ENCODE data around the gene CA10. TPM values are rescaled to one million over a fixed set of nuclear protein-coding genes. Genes with fewer than 3 reads are reported as not detected.

The CA10 gene
- total RNA-seq, 4 donors from 2014 or later, result not detected

GRCh38 chr17:51803161-51803560 lies 355.4 kb downstream of the CA10 start:
- Histone ChIP-seq H3K9me3 (no peaks in the 10 kb centered on the region), H3K4me3 (no peak overlapping the region), H3K27ac (replicated peaks in 1 of 4) (no peak overlapping the region), H3K4me1 (no peaks in the 10 kb centered on the region), H3K36me3 (no peaks in the 10 kb centered on the region), H3K27me3 (no peaks in the 10 kb centered on the region)
- DNase-seq (ENCODE audit: extremely low spot score), result no peak
- WGBS, result 81% methylated on average over 4 of the region's 4 CpGs
- intact Hi-C loops (cut with DNase I), result no loop called here
- no peak for TF ChIP-seq POLR2AphosphoS5 (IDR thresholded peaks at IDR 0.05)
- TF ChIP-seq POLR2A (IDR thresholded peaks at IDR 0.05; ENCODE audit: low read depth), result no peak
- no peak for TF ChIP-seq CTCF (IDR thresholded peaks at IDR 0.05)
- no peak for TF ChIP-seq EP300 (IDR thresholded peaks at IDR 0.05)

- intact Hi-C loops (cut with DNase I), result no loop called here
- H3K36me3 ChIP-seq, result no peaks in the 10 kb centered on the region
- H3K27ac ChIP-seq (replicated peaks in 1 of 4), result no peak overlapping the region
- no peak overlapping the region for H3K4me3 ChIP-seq
- TF ChIP-seq EP300 (IDR thresholded peaks at IDR 0.05) (no peak), CTCF (IDR thresholded peaks at IDR 0.05) (no peak), POLR2A (IDR thresholded peaks at IDR 0.05; ENCODE audit: low read depth) (no peak)
- H3K4me1 ChIP-seq, result no peaks in the 10 kb centered on the region
- WGBS, result 73% methylated on average over 1 of the region's 1 CpG
- H3K27me3 ChIP-seq, result no peaks in the 10 kb centered on the region
- no peaks in the 10 kb centered on the region for H3K9me3 ChIP-seq
- no peak for DNase-seq (ENCODE audit: extremely low spot score)
These were observed 356.0 kb downstream of the CA10 start for GRCh38 chr17:51802544-51802943.

- Histone ChIP-seq H3K27me3 (no peaks in the 10 kb centered on the region), H3K9me3 (no peaks in the 10 kb centered on the region), H3K27ac (replicated peaks in 1 of 4) (no peak overlapping the region), H3K4me1 (no peaks in the 10 kb centered on the region), H3K36me3 (no peaks in the 10 kb centered on the region), H3K4me3 (no peak overlapping the region)
- no peak for DNase-seq (ENCODE audit: extremely low spot score)
- WGBS, result 94% methylated on average over 4 of the region's 4 CpGs
- intact Hi-C loops (cut with DNase I), result no loop called here
- no peak for TF ChIP-seq POLR2A (IDR thresholded peaks at IDR 0.05; ENCODE audit: low read depth)
- no peak for TF ChIP-seq EP300 (IDR thresholded peaks at IDR 0.05)
- no peak for TF ChIP-seq CTCF (IDR thresholded peaks at IDR 0.05)
- TF ChIP-seq POLR2AphosphoS5 (IDR thresholded peaks at IDR 0.05), result no peak
These were observed 356.9 kb downstream of the CA10 start for GRCh38 chr17:51801626-51802025.

GRCh38 chr17:51799981-51800380 lies 358.5 kb downstream of the CA10 start:
- TF ChIP-seq POLR2AphosphoS5 (IDR thresholded peaks at IDR 0.05) (no peak), EP300 (IDR thresholded peaks at IDR 0.05) (no peak), POLR2A (IDR thresholded peaks at IDR 0.05; ENCODE audit: low read depth) (no peak), CTCF (IDR thresholded peaks at IDR 0.05) (no peak)
- intact Hi-C loops (cut with DNase I), result no loop called here
- 95% methylated on average over 4 of the region's 4 CpGs for WGBS
- no peaks in the 10 kb centered on the region for H3K36me3 ChIP-seq
- peaks cover 0 to 8% (median 0%) of the 10 kb centered on the region in 4 donors for H3K4me1 ChIP-seq
- no peak for DNase-seq (ENCODE audit: extremely low spot score)
- H3K4me3 ChIP-seq, result no peak overlapping the region
- H3K27me3 ChIP-seq, result no peaks in the 10 kb centered on the region
- no peak overlapping the region for H3K27ac ChIP-seq (replicated peaks in 1 of 4)
- no peaks in the 10 kb centered on the region for H3K9me3 ChIP-seq

- TF ChIP-seq POLR2A (IDR thresholded peaks at IDR 0.05; ENCODE audit: low read depth) (no peak), EP300 (IDR thresholded peaks at IDR 0.05) (no peak), POLR2AphosphoS5 (IDR thresholded peaks at IDR 0.05) (no peak), CTCF (IDR thresholded peaks at IDR 0.05) (no peak)
These were observed 359.3 kb downstream of the CA10 start for GRCh38 chr17:51799240-51799639.

More at GRCh38 chr17:51799240-51799639, 359.3 kb downstream of the CA10 start:
- H3K36me3 ChIP-seq, result no peaks in the 10 kb centered on the region
- H3K4me1 ChIP-seq, result peaks cover 0 to 8% (median 0%) of the 10 kb centered on the region in 4 donors
- no peaks in the 10 kb centered on the region for H3K9me3 ChIP-seq
- H3K27ac ChIP-seq (replicated peaks in 1 of 4), result no peak overlapping the region
- intact Hi-C loops (cut with DNase I), result no loop called here
- DNase-seq (ENCODE audit: extremely low spot score), result no peak
- no peak overlapping the region for H3K4me3 ChIP-seq
- no peaks in the 10 kb centered on the region for H3K27me3 ChIP-seq
